ENCODE data around the gene LRP3.

- TF ChIP-seq, protein P1, sequence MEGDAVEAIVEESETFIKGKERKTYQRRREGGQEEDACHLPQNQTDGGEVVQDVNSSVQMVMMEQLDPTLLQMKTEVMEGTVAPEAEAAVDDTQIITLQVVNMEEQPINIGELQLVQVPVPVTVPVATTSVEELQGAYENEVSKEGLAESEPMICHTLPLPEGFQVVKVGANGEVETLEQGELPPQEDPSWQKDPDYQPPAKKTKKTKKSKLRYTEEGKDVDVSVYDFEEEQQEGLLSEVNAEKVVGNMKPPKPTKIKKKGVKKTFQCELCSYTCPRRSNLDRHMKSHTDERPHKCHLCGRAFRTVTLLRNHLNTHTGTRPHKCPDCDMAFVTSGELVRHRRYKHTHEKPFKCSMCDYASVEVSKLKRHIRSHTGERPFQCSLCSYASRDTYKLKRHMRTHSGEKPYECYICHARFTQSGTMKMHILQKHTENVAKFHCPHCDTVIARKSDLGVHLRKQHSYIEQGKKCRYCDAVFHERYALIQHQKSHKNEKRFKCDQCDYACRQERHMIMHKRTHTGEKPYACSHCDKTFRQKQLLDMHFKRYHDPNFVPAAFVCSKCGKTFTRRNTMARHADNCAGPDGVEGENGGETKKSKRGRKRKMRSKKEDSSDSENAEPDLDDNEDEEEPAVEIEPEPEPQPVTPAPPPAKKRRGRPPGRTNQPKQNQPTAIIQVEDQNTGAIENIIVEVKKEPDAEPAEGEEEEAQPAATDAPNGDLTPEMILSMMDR (IDR thresholded peaks at IDR 0.05; ENCODE audit: low read length) = peak; percentile 21; the same call in 1 of the 2 replicates
- no peak for TF ChIP-seq EZH2 (IDR thresholded peaks at IDR 0.05; ENCODE audit: borderline replicate concordance, low read length)
These were observed 25.2 kb downstream of the LRP3 start for GRCh38 chr19:33219261-33219815.
